ENCODE results near the gene UACA.

Gene UACA

DNA sequence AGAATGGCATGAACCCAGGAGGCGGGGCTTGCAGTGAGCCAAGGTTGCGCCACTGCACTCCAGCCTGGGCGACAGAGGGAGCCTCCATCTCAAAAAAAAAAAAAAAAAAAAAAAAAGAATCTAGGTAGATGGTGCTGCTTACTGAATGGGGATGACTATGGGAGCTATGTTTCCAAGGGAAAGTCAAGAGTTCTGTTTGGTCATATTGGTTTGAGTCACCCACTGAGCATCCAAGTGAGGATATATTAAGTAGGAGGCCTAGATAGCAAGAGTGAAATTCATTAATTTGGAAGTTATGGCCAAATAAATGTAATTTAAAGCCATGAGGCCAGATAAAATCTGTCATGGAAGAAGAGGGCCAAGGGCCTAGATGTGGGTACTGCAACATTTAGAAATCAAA, 9.0 kb upstream of the UACA start:
- H2AFZ ChIP-seq (ENCODE audit: low read length) = no peak overlapping the region
- no peaks in the 10 kb centered on the region for H3K9me3 ChIP-seq (ENCODE audit: insufficient read depth, low read depth, low read length)
- no peak overlapping the region for H3K4me2 ChIP-seq (ENCODE audit: low read depth, low read length, poor library complexity, severe bottlenecking)
- no peak overlapping the region for H3K9ac ChIP-seq (ENCODE audit: low read depth, low read length, poor library complexity, severe bottlenecking)
- H3F3A ChIP-seq (ENCODE audit: low read depth) = no peaks in the 10 kb centered on the region
- H3K36me3 ChIP-seq (ENCODE audit: insufficient read depth, low read length) = no peaks in the 10 kb centered on the region
- no peaks in the 10 kb centered on the region for H4K20me1 ChIP-seq (ENCODE audit: insufficient read depth, low read length, poor library complexity, severe bottlenecking)
- no peak overlapping the region for H3K4me3 ChIP-seq (ENCODE audit: low read length, poor library complexity, severe bottlenecking)
- TF ChIP-seq, protein P1, sequence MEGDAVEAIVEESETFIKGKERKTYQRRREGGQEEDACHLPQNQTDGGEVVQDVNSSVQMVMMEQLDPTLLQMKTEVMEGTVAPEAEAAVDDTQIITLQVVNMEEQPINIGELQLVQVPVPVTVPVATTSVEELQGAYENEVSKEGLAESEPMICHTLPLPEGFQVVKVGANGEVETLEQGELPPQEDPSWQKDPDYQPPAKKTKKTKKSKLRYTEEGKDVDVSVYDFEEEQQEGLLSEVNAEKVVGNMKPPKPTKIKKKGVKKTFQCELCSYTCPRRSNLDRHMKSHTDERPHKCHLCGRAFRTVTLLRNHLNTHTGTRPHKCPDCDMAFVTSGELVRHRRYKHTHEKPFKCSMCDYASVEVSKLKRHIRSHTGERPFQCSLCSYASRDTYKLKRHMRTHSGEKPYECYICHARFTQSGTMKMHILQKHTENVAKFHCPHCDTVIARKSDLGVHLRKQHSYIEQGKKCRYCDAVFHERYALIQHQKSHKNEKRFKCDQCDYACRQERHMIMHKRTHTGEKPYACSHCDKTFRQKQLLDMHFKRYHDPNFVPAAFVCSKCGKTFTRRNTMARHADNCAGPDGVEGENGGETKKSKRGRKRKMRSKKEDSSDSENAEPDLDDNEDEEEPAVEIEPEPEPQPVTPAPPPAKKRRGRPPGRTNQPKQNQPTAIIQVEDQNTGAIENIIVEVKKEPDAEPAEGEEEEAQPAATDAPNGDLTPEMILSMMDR (conservative IDR thresholded peaks at IDR 0.05; ENCODE audit: low read length) = no peak
- no peak for TF ChIP-seq EZH2phosphoT487 (IDR thresholded peaks at IDR 0.05; ENCODE audit: borderline replicate concordance)
- no peaks in the 10 kb centered on the region for H3K9me2 ChIP-seq (replicated peaks; ENCODE audit: low read depth, low read length)
- H3K27me3 ChIP-seq (ENCODE audit: insufficient read depth, low read length, poor library complexity, severe bottlenecking) = no peaks in the 10 kb centered on the region
- H3K79me2 ChIP-seq (ENCODE audit: insufficient read depth, low read length) = no peaks in the 10 kb centered on the region
- no peaks in the 10 kb centered on the region for H3K4me1 ChIP-seq (ENCODE audit: insufficient read depth, low read length, poor library complexity, severe bottlenecking)

DNA sequence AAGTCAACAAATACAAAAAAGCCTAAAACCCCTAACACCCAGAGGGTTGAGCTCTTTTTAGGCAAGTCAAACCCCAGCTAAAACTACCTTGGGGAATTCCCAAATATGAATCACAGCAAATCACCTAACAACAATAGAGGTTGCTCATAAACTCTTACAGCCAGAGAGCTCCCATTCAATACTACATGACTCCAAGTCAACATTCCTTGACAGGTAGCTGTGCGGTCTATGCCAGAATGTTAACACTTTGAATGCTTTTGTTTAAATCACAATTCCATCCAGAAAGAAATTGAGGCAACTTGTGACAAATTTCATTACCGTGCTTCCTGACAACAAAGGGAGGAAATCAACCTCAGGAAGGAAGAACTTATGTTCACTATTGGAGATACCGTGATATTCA, 7.5 kb upstream of the UACA start:
- no peaks in the 10 kb centered on the region for H4K20me1 ChIP-seq (ENCODE audit: insufficient read depth, low read length, poor library complexity, severe bottlenecking)
- H3F3A ChIP-seq (ENCODE audit: low read depth) = no peaks in the 10 kb centered on the region
- no peak overlapping the region for H3K4me2 ChIP-seq (ENCODE audit: low read depth, low read length, poor library complexity, severe bottlenecking)
- H3K9me3 ChIP-seq (ENCODE audit: insufficient read depth, low read depth, low read length) = no peaks in the 10 kb centered on the region
- H3K9me2 ChIP-seq (replicated peaks; ENCODE audit: low read depth, low read length) = no peaks in the 10 kb centered on the region
- no peak overlapping the region for H3K4me3 ChIP-seq (ENCODE audit: low read length, poor library complexity, severe bottlenecking)
- no peaks in the 10 kb centered on the region for H3K4me1 ChIP-seq (ENCODE audit: insufficient read depth, low read length, poor library complexity, severe bottlenecking)
- H3K36me3 ChIP-seq (ENCODE audit: insufficient read depth, low read length) = no peaks in the 10 kb centered on the region
- H3K79me2 ChIP-seq (ENCODE audit: insufficient read depth, low read length) = no peaks in the 10 kb centered on the region
- TF ChIP-seq, protein P1 (conservative IDR thresholded peaks at IDR 0.05; ENCODE audit: low read length) = no peak
- no peak for TF ChIP-seq EZH2phosphoT487 (IDR thresholded peaks at IDR 0.05; ENCODE audit: borderline replicate concordance)
- no peak overlapping the region for H2AFZ ChIP-seq (ENCODE audit: low read length)
- no peaks in the 10 kb centered on the region for H3K27me3 ChIP-seq (ENCODE audit: insufficient read depth, low read length, poor library complexity, severe bottlenecking)
- H3K9ac ChIP-seq (ENCODE audit: low read depth, low read length, poor library complexity, severe bottlenecking) = no peak overlapping the region

DNA sequence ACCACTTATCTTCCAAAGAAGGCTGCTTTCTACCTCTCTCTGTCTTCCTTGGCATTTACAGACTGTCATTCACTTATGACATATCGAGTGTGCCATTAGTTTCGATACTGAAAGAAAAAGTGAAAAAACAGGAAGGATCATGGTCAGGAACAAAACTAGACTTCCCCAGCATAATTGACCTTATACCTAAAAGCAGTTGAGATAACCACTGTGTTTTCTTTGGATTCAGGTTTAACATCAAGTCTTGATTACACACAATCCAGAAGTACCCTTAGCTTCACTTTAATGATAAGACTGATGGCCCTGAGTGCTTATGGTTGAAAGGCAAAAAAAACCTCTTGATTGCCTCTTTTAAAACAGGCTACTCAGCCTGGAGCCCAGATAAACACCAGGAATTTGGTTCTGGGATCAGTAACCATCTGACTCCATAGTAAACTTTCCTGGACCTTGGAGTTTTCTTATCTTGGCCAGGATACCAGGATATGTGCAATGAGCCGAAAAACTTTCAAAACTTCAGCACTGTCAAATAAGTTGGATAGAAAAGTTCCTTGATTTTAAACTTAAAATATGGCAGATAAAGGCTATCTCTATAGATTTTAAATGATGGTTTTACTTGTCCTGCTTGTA, 5.0 kb upstream of the UACA start:
- H3F3A ChIP-seq (ENCODE audit: low read depth) = no peaks in the 10 kb centered on the region
- H3K9ac ChIP-seq (ENCODE audit: low read depth, low read length, poor library complexity, severe bottlenecking) = no peak overlapping the region
- peak overlapping the region; percentile 76 for H2AFZ ChIP-seq (ENCODE audit: low read length)
- H3K4me3 ChIP-seq (ENCODE audit: low read length, poor library complexity, severe bottlenecking) = no peak overlapping the region
- H3K9me2 ChIP-seq (replicated peaks; ENCODE audit: low read depth, low read length) = no peaks in the 10 kb centered on the region
- no peaks in the 10 kb centered on the region for H4K20me1 ChIP-seq (ENCODE audit: insufficient read depth, low read length, poor library complexity, severe bottlenecking)
- H3K36me3 ChIP-seq (ENCODE audit: insufficient read depth, low read length) = no peaks in the 10 kb centered on the region
- TF ChIP-seq, protein P1 (conservative IDR thresholded peaks at IDR 0.05; ENCODE audit: low read length) = no peak
- TF ChIP-seq EZH2phosphoT487 (IDR thresholded peaks at IDR 0.05; ENCODE audit: borderline replicate concordance) = no peak
- H3K4me1 ChIP-seq (ENCODE audit: insufficient read depth, low read length, poor library complexity, severe bottlenecking) = peaks cover 5% of the 10 kb centered on the region
- no peaks in the 10 kb centered on the region for H3K9me3 ChIP-seq (ENCODE audit: insufficient read depth, low read depth, low read length)
- H3K79me2 ChIP-seq (ENCODE audit: insufficient read depth, low read length) = no peaks in the 10 kb centered on the region
- no peak overlapping the region for H3K4me2 ChIP-seq (ENCODE audit: low read depth, low read length, poor library complexity, severe bottlenecking)
- peaks cover 6% of the 10 kb centered on the region for H3K27me3 ChIP-seq (ENCODE audit: insufficient read depth, low read length, poor library complexity, severe bottlenecking)
